K562 (cell line): ENCODE data around the gene SPIN2A.
"Not testable (repeated sequence)": the region's sequence is repeated elsewhere in the genome, so short reads cannot be mapped to it uniquely, and the experiment has no call there.

ENCODE experiments used
- BCLAF1 ChIP-seq, 2 experiments: fragments of 450-650 bp in 1 of 2; IDR thresholded peaks; 2 replicates each; pipeline ENCODE4 v1.6.1; 2011 to 2017; ENCODE audit warnings: low read depth in 2 of 2, antibody characterized with exemption in 1 of 2, borderline replicate concordance in 1 of 2, low read length in 1 of 2, mild to moderate bottlenecking in 1 of 2, mixed read lengths in 1 of 2; ENCODE audit not compliant: control insufficient read depth in 1 of 2
- CGGBP1 ChIP-seq: fragments of 250-450 bp; sonication (Bioruptor Pico); IDR thresholded peaks from 2 replicates; pipeline ENCODE4 v1.9.0; 2021; ENCODE audit warnings: mild to moderate bottlenecking
- CTCF ChIP-seq, 3 experiments: IDR thresholded peaks in 2 of 3; conservative IDR thresholded peaks in 1 of 3; 2 replicates each; pipeline ENCODE4 v1.5.1; 2011 to 2012; ENCODE audit warnings: low read length in 3 of 3, mild to moderate bottlenecking in 3 of 3, control low read depth in 2 of 3, improper control_type of control experiment in 1 of 3, inconsistent platforms in 1 of 3, low read depth in 1 of 3, mixed read lengths in 1 of 3, moderate library complexity in 1 of 3; ENCODE audit not compliant: insufficient read depth in 2 of 3
- FOSL1 ChIP-seq: fragments of 200-800 bp; sonication (Bioruptor generic); conservative IDR thresholded peaks from 2 replicates; pipeline ENCODE4 v1.6.1; 2016; ENCODE audit warnings: missing genetic modification characterization, missing compliant biosample characterization
- RBM15 ChIP-seq: fragments of 200-400 bp; formaldehyde crosslinking; IDR thresholded peaks from 2 replicates; pipeline ENCODE4 v1.6.1; 2018; ENCODE audit warnings: mild to moderate bottlenecking, low read length, moderate library complexity; ENCODE audit not compliant: insufficient read depth
- SMC3 ChIP-seq: conservative IDR thresholded peaks from 2 replicates; pipeline ENCODE4 v1.6.1; 2011; ENCODE audit warnings: low read depth, low read length, improper control_type of control experiment; ENCODE audit not compliant: insufficient read depth
- ZNF165 ChIP-seq: fragments of 250-450 bp; sonication (Bioruptor Pico); IDR thresholded peaks from 2 replicates; pipeline ENCODE4 v1.4.0; 2020; ENCODE audit warnings: borderline replicate concordance
- ZNF23 ChIP-seq: fragments of 250-450 bp; sonication (Bioruptor Pico); IDR thresholded peaks from 2 replicates; pipeline ENCODE4 v1.4.0; 2020; ENCODE audit warnings: mild to moderate bottlenecking
- ZNF407 ChIP-seq: fragments of 450-650 bp; IDR thresholded peaks from 2 replicates; pipeline ENCODE4 v1.6.1; 2016; ENCODE audit warnings: low read depth

GRCh38 chrX:57136589-57136988 is 608 bp downstream of the SPIN2A start:
- not testable (repeated sequence) for TF ChIP-seq ZNF165 (CRISPR knock-in tag); ZNF407; CTCF (IDR thresholded peaks at IDR 0.05 in 2 of 3, conservative IDR thresholded peaks at IDR 0.05 in 1 of 3; ENCODE audit: insufficient read depth in 2 of 3, low read depth in 1 of 3, low read length in 3 of 3); FOSL1 (tag); BCLAF1 (IDR thresholded peaks at IDR 0.05; ENCODE audit: borderline replicate concordance in 1 of 2, control insufficient read depth in 1 of 2, low read depth in 2 of 2, low read length in 1 of 2); ZNF23 (CRISPR knock-in tag); RBM15; CGGBP1 (CRISPR knock-in tag); SMC3
